Measurements from ENCODE around the gene BAZ2B. TPM values are rescaled to one million over a fixed set of nuclear protein-coding genes. Genes with fewer than 3 reads are reported as not detected.

Gene BAZ2B
- total RNA-seq, 1 donor from 2014 or later, result 37.8 TPM

- no peaks in the 10 kb centered on the region for H3K9me3 Mint-ChIP-seq (ENCODE audit: low read depth)
- no peak for DNase-seq (ENCODE audit: low spot score)
- peaks cover 4% of the 10 kb centered on the region for H3K36me3 Mint-ChIP-seq (ENCODE audit: low read depth)
- peaks cover 29% of the 10 kb centered on the region for H3K4me1 Mint-ChIP-seq (ENCODE audit: low read depth)
- H3K27me3 Mint-ChIP-seq (ENCODE audit: low read depth), result no peaks in the 10 kb centered on the region
- no peak overlapping the region for H3K27ac Mint-ChIP-seq (ENCODE audit: unreplicated experiment)
- H3K4me3 Mint-ChIP-seq (ENCODE audit: unreplicated experiment), result no peak overlapping the region
- TF ChIP-seq, protein P1, sequence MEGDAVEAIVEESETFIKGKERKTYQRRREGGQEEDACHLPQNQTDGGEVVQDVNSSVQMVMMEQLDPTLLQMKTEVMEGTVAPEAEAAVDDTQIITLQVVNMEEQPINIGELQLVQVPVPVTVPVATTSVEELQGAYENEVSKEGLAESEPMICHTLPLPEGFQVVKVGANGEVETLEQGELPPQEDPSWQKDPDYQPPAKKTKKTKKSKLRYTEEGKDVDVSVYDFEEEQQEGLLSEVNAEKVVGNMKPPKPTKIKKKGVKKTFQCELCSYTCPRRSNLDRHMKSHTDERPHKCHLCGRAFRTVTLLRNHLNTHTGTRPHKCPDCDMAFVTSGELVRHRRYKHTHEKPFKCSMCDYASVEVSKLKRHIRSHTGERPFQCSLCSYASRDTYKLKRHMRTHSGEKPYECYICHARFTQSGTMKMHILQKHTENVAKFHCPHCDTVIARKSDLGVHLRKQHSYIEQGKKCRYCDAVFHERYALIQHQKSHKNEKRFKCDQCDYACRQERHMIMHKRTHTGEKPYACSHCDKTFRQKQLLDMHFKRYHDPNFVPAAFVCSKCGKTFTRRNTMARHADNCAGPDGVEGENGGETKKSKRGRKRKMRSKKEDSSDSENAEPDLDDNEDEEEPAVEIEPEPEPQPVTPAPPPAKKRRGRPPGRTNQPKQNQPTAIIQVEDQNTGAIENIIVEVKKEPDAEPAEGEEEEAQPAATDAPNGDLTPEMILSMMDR (IDR thresholded peaks at IDR 0.05), result no peak
These were observed 155.3 kb downstream of the BAZ2B start for GRCh38 chr2:159461076-159461475.

DNA sequence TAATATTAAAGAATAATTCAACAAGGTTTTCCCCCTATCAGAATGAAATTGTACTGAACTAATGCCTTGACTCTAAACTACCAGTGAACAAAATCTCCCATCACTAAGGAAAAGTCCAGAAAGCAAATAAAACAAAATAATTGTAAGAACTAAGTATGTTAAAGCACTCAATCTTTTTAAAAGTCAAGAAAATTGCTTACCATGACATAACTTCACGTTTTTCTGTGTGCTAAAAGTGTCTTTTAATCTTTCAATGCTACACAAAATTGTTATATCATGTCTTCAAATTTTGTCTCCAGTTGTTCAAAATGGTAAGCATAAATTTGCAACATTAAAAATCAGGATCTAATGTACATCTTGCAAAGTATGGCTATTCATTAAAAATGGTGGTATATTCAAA is 156.1 kb downstream of the BAZ2B start:
- Mint-ChIP-seq H3K4me3 (ENCODE audit: unreplicated experiment) (no peak overlapping the region), H3K4me1 (ENCODE audit: low read depth) (peaks cover 29% of the 10 kb centered on the region), H3K36me3 (ENCODE audit: low read depth) (peaks cover 4% of the 10 kb centered on the region), H3K27ac (ENCODE audit: unreplicated experiment) (no peak overlapping the region), H3K27me3 (ENCODE audit: low read depth) (no peaks in the 10 kb centered on the region), H3K9me3 (ENCODE audit: low read depth) (no peaks in the 10 kb centered on the region)
- DNase-seq (ENCODE audit: low spot score), result no peak
- TF ChIP-seq, protein P1 (IDR thresholded peaks at IDR 0.05), result no peak

- Mint-ChIP-seq H3K27ac (ENCODE audit: unreplicated experiment) (peak overlapping the region; percentile 27), H3K9me3 (ENCODE audit: low read depth) (no peaks in the 10 kb centered on the region), H3K27me3 (ENCODE audit: low read depth) (no peaks in the 10 kb centered on the region), H3K4me1 (ENCODE audit: low read depth) (peaks cover 29% of the 10 kb centered on the region), H3K36me3 (ENCODE audit: low read depth) (peaks cover 2% of the 10 kb centered on the region), H3K4me3 (ENCODE audit: unreplicated experiment) (no peak overlapping the region)
- no peak for DNase-seq (ENCODE audit: low spot score)
- TF ChIP-seq, protein P1 (IDR thresholded peaks at IDR 0.05), result no peak
These were observed 157.1 kb downstream of the BAZ2B start for GRCh38 chr2:159459279-159459678.

DNA sequence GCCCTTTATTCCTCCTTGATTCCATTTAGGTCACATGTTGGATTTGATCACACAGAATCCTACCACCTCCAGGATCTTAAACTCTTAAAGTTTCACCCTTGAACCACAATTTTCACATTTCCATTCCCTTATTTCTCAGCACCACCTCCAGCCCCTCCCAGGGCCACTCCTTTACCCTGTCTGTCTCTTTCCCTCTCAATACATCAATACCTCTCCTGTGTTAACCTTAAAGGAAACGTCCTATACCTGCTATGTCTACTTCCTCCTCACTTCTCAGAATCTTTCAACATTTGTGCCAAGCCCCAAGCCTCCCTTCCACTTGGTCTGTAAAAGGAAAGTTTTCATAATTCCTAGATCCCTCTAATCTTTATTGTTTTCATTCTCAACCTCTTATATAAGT is 158.8 kb downstream of the BAZ2B start:
- peak overlapping the region; percentile 29 for H3K27ac Mint-ChIP-seq (ENCODE audit: unreplicated experiment)
- H3K9me3 Mint-ChIP-seq (ENCODE audit: low read depth), result no peaks in the 10 kb centered on the region
- no peaks in the 10 kb centered on the region for H3K27me3 Mint-ChIP-seq (ENCODE audit: low read depth)

GRCh38 chr2:159456500-159457426 is 159.6 kb downstream of the BAZ2B start:
- no peak for DNase-seq (ENCODE audit: low spot score)
- no peak overlapping the region for H3K4me3 Mint-ChIP-seq (ENCODE audit: unreplicated experiment)
- peaks cover 29% of the 10 kb centered on the region for H3K4me1 Mint-ChIP-seq (ENCODE audit: low read depth)
- H3K27ac Mint-ChIP-seq (ENCODE audit: unreplicated experiment), result peak overlapping the region; percentile 45
- peaks cover 2% of the 10 kb centered on the region for H3K36me3 Mint-ChIP-seq (ENCODE audit: low read depth)
- no peaks in the 10 kb centered on the region for H3K27me3 Mint-ChIP-seq (ENCODE audit: low read depth)
- TF ChIP-seq, protein P1 (IDR thresholded peaks at IDR 0.05), result no peak
- no peaks in the 10 kb centered on the region for H3K9me3 Mint-ChIP-seq (ENCODE audit: low read depth)

More for the DNA sequence above, 158.8 kb downstream of the BAZ2B start:
- H3K4me1 Mint-ChIP-seq (ENCODE audit: low read depth), result peaks cover 29% of the 10 kb centered on the region
- no peak for DNase-seq (ENCODE audit: low spot score)
- TF ChIP-seq, protein P1 (IDR thresholded peaks at IDR 0.05), result no peak
- H3K4me3 Mint-ChIP-seq (ENCODE audit: unreplicated experiment), result no peak overlapping the region
- H3K36me3 Mint-ChIP-seq (ENCODE audit: low read depth), result peaks cover 2% of the 10 kb centered on the region
